HUDEP-2 (cell line): ENCODE measurements around the gene PLPP1.
"Not testable (repeated sequence)": the region's sequence is repeated elsewhere in the genome, so short reads cannot be mapped to it uniquely, and the experiment has no call there.

ENCODE experiments used
- DNase-seq, 76 experiments: peaks; one replicate each; lab custom pipeline; 2025; ENCODE audit not compliant: unreplicated experiment in 76 of 76; lab: John Stamatoyannopoulos, UW

PLPP1 gene

GRCh38 chr5:55509097-55509496, 25.7 kb downstream of the PLPP1 start:
- DNase-seq: no peak

GRCh38 chr5:55507574-55507973, 27.2 kb downstream of the PLPP1 start:
- no peak for DNase-seq

DNA sequence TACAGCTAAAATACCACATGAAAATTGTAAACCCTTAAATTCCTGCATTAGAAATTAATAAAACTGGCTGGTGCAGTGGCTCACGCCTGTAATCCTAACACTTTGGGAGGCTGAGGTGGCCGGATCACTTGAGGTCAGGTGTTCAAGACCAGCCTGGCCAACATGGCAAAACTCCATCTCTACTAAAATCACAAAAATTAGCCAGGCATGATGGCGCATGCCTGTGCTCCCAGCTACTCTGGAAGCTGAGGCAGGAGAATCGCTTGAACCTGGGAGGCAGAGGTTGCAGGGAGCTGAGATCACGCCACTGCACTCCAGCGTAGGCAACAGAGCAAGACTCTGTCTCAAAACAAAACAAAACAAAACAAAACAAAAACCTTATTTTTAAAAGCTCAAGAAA, 29.1 kb downstream of the PLPP1 start:
- not testable (repeated sequence) for DNase-seq

- DNase-seq: not testable (repeated sequence)
Measured at GRCh38 chr5:55503917-55504316, 30.8 kb downstream of the PLPP1 start.

DNA sequence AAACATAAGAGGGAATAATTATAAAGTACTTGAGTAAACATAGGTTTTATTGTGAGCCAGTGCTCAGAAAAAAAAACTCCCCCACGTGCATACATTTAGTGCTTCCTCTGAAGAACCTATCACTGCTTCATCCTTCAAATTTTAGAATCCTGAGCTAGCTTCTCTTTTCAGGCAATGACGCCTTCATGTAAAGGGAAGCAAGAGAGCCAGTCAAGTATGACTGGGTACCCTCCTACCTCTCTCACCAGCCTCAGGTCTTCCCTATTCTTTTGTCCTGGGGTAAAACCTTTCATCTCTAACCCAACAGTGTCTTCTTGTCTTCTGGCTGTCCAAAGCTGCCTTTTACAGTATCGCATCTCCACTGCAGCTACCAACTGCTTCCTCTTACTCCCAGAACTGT, 32.0 kb downstream of the PLPP1 start:
- DNase-seq: no peak

GRCh38 chr5:55498457-55498856, 36.3 kb downstream of the PLPP1 start:
- no peak for DNase-seq

DNA sequence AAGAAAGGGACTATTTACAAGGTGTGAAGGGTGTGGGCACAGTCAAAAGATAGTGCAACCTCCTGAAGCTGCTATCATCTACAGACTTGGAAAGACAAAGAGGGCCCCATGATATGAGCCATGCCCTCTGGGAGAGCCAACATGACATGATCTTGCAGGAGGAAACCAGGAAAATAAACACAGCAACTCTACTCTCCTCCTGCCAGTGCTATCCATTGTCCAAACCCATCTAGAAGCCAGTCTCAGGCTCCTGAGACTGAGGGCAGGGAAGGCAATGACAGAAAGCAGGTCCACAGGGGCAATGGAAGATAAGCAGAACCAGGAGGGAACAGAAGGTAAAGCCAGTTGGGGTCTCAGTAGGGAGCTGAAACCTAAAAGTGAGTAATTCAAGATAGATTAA, 37.1 kb downstream of the PLPP1 start:
- no peak for DNase-seq

- no peak for DNase-seq
Measured at GRCh38 chr5:55495216-55495615, 39.5 kb downstream of the PLPP1 start.

- no peak for DNase-seq
Measured at GRCh38 chr5:55492449-55492848, 42.3 kb downstream of the PLPP1 start.

DNA sequence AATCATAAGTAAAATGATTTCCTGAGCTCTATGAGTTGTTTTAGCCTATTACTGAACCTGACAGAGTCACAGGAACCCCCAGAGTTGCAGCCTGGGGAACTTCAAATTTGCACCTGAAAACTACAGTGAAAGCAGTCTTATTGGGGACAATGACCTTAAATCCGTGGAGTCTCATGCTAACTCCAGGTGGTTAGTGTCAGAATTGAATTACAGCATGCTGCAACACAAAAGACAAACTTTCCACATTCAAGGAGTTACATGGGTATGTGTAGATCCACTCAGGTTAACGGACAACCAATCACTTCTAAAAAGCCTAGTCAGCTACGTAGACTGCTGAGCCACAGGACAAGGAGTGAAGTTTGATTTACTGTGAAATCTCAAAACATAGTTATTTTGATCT, 49.7 kb downstream of the PLPP1 start:
- no peak for DNase-seq

DNA sequence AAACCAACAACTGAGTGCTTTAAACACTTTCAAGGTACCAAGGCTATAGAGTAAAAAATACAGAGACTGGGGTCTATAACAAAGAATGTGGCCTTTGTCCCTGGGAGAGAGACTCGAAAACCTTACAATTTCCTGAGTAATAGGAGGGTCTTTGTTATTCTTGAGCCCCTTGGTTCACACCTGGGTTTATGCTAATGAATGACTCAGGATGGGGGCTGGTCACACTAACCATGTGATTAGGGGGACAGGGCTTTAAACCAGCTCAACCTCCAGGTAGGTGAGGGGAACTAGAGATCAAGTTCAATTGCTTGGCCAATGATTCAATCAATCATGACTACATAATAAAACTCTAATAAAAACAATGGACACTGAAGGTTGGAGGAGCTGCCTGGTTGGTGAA, 50.2 kb downstream of the PLPP1 start:
- DNase-seq: no peak

DNA sequence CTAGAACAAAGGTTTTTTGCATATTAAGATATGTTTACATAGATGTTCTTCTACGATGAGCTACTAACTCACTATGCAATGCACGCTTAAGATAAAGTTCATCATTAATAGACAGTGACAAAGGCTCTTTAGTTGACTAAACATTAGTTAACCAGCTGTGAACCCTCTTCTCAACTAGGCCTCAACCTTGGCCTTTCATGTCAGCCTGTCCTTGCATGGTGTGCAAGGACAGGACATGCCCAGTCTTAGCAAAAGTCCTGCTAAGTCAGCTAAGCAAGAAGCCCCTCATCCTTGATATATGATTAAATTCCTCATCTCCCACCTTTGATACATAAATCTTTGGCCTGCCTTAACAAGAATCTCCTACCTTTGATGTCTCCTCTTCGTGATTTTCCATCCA, 50.9 kb downstream of the PLPP1 start:
- DNase-seq: no peak

- DNase-seq: no peak
Measured at GRCh38 chr5:55481293-55481855, 53.4 kb downstream of the PLPP1 start.

DNA sequence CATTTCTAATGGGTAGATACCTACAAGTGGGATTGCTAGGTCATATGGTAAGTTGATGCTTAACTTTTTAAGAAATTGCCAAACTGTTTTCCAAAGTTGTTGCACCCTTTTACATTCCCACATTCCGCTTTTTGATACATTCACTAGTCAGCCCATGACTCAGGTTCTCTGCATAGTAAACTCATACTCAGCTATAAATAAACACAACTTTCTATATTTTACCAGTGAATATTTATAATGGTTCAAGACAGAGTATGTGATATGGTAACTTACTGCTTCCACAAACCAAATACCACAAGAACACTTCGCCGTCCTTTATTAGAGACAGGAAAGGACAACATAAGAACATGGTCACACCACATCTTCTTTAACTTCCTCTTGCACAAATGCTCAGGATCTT, 54.0 kb downstream of the PLPP1 start:
- no peak for DNase-seq

DNA sequence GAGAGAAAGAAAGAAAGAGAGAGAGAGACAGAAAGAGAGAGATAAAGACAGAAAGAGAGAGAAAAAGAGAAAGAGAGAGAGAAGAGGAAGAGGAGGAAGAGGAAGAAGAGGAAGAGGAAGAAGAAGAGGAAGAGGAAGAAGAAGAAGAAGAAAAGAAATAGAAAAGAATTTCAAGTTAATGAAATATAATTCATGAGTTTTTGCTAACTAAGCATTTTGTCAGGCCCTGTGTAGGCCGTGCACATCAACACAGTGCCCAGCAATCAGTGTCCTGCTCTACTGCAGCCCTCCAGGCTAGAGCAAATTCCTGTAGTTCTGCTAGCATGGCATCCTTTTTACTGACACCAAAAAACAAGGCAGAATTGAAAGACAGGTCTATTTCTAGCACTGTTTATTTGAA, 62.1 kb downstream of the PLPP1 start:
- DNase-seq: no peak

DNA sequence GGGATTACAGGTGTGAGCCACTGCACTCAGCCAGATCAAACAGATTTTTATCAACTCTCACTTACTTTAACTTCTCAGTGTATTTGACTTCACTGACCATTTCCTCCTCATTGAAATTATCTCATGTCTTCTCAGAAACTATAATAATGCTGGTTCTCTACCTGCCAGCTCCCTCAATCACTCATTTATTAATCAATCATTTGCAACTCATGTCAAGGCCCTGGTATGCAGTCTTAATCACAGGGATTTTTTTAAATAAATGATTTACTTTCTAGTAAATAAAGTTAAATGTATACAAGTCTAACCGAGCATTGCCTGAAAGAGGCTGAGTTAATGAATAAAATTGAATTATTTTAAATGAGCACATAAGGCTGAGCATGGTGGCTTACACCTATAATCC, 63.3 kb downstream of the PLPP1 start:
- DNase-seq: no peak

- DNase-seq: no peak
Measured at GRCh38 chr5:55470282-55470681, 64.5 kb downstream of the PLPP1 start.

- no peak for DNase-seq
Measured at GRCh38 chr5:55469839-55470238, 64.9 kb downstream of the PLPP1 start.

DNA sequence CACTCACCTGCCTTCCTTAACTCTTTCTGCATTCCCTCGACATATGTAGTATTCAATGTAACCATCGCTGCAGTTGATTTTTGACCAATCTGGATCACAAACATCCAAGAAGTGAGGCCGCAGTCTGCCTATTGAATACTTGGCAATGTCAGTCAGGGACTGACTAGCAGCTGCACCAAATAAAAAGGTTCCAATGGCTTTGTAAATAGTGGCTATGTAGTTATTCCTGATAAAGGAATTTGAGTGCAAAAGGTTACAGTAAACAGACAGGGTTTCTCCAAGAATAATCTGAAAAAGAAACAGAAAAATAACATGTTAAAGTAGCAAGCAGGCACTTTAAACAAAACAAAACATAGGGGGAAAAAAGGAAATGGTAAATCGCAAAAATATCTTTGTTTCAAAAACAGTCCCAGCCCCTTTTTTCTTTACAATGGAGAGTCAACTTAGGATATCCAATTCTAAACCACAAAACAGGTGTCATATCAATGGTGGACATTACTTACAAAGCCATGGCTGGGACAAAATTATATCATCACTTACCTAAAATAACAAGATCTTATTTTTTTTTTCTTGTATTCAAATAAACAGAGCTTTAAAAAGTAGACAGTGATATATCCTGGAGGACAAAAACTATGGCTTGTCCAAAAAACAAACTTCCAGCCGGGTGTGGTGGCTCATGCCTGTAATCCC, 66.8 kb downstream of the PLPP1 start:
- no peak for DNase-seq

- DNase-seq: no peak
Measured at GRCh38 chr5:55463613-55464012, 71.2 kb downstream of the PLPP1 start.

DNA sequence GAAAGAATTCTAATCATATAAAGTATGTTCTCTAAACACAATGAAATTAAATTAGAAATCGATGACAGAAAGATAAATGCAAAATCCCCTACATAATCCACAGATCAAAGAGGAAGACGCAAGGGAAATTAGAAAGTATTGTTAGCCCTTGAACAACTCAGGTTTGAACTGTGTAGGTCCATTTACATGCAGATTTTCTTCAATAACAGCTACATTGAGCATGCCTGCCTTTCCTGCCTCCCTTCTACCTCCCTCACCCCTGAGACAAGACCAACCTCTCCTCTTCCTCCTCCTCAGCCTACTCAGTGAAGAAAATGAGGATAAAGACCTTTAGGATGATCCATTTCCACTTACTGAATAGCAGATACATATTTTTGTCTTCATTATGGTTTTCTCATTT, 75.2 kb downstream of the PLPP1 start:
- DNase-seq: no peak

DNA sequence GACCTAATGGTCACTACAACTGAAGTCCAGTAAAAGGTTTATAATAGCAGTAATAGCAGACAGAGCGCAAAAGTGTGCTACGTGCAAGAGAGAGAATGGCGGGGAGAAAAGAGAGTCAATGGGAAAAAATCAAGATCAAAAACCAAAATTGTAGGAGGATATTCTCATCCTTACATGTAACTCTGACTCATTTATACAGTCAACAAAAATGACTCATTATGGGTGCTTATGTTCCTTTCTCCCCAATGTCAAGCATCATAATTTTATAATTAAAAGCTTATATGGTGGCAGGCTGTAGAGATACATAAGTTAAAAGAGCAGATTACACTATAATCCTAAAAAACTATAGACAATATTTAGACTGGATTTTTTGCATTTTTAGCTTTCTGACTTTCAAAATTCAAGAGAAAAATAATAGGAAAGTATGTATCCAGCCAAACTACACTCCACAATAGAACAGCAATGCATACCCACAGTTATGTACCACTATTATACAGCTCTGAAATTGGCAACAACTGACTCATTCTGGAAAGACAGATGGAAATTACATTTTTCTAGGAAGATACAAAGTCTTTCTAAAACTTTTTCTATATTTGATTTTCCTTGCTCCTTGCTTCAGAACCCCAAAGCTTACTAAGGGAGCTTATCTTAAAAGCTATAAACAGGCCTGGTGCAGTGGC, 78.4 kb downstream of the PLPP1 start:
- no peak for DNase-seq
